Measurements from ENCODE around the gene ITGB2.
"Not testable (repeated sequence)": the region's sequence is repeated elsewhere in the genome, so short reads cannot be mapped to it uniquely, and the experiment has no call there.

The ITGB2 gene

GRCh38 chr21:44925378-44925755 lies 4.7 kb upstream of the ITGB2 start:
- DNase-seq = no peak

DNA sequence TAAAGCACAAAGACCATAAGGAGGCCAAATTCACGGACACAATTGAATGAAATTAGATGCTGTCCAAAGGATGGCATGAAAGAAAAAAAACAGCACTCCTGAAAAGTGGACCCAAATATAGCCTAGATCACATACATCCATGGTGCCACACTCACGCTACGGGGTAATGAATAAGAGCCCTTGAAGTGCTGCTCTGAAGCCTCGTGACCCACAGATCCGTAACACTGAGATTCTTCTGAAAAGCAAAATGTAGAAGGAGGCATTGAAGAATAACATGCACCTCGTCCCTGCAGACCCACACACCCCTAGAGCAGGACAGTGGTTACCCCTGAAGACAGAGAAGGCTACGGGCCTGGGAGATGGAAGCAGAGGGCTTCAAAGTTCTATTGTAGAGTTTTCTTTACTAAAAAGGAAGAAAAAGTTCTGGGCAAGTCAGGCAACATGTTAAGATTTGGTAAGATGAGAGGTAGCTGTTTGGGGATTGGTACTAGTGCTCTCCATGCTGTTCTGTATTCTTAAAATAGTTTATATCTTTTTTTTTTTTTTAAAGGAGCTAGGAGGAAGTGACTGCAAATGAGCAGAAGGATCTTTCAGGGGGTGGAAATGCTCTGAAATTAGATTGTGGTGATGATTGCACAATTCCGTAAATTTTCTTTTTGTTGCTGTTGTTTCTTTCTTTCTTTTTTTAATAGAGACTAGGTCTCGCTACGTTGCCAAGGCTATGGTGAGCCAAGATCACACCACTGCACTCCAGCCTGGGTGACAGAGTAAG lies 4.1 kb upstream of the ITGB2 start:
- no peak for DNase-seq

- no peak for DNase-seq
Observed at GRCh38 chr21:44923480-44924084, 2.9 kb upstream of the ITGB2 start.

- no peak for DNase-seq
Observed at GRCh38 chr21:44921928-44922327, 1.2 kb upstream of the ITGB2 start.

- DNase-seq = no peak
Observed at GRCh38 chr21:44919913-44920693, 596 bp downstream of the ITGB2 start.

- DNase-seq = no peak
Observed at GRCh38 chr21:44919111-44919912, 1.4 kb downstream of the ITGB2 start.

- no peak for DNase-seq
Observed at GRCh38 chr21:44918581-44919033, 2.1 kb downstream of the ITGB2 start.

GRCh38 chr21:44918107-44918470 lies 2.6 kb downstream of the ITGB2 start:
- no peak for DNase-seq

- no peak for DNase-seq
Observed at GRCh38 chr21:44917446-44918106, 3.1 kb downstream of the ITGB2 start.

DNA sequence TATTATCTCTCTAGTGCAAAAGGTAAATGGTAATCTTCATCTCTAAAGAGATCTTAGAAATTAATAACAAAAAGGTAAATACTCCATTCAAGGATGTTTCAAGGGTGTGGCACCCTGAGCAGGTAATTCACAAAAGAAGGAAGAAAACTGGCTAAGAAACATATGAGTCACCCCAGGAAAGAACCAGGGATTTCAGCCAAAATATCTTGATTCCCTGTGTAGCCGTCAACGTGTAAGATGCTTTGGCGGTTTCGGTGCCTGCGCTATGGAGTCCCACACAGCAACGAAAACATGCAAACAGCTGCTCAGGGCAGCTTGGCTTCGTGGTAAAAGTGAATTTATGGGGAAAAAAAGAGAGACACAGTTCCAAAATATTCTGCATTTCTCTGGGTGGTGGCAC lies 3.7 kb downstream of the ITGB2 start:
- DNase-seq = no peak

- DNase-seq = no peak
Observed at GRCh38 chr21:44914176-44914874, 6.4 kb downstream of the ITGB2 start.

DNA sequence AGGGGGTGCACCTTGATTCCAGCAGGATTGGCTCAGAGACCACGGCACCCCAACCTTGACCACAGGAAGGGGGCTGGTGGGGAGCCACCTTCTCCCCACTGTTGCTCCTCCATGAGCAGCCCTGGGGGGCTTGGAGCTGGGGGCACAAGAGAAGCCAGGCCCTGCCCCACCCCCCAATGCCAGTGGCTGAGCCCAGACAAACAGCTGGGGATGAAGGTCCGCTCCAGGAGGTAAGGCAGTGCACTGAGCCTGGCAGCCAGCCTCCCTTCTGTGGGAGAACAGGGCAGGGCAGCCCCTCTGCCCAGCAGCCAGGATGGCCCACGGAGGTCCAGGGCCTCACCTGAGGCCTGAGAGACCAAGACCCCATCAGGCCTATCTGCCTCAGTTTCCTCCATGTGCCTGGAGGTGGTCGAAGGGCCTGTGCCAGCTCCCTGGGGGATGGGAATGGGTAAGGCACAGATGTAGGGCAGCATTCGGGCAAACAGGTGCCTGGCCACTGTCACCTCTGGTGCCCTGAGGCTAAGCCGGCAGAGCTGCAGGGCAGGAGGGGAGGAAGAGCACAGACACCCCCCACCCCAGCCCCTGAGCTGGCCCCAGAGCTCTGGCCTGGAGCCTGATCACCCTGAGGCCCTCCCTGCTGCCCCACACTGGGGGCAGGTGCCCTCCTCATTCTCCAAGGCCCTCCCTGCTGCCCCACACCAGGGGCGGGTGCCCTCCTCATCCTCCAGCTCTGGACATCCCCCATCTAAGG lies 7.1 kb downstream of the ITGB2 start:
- DNase-seq = no peak

DNA sequence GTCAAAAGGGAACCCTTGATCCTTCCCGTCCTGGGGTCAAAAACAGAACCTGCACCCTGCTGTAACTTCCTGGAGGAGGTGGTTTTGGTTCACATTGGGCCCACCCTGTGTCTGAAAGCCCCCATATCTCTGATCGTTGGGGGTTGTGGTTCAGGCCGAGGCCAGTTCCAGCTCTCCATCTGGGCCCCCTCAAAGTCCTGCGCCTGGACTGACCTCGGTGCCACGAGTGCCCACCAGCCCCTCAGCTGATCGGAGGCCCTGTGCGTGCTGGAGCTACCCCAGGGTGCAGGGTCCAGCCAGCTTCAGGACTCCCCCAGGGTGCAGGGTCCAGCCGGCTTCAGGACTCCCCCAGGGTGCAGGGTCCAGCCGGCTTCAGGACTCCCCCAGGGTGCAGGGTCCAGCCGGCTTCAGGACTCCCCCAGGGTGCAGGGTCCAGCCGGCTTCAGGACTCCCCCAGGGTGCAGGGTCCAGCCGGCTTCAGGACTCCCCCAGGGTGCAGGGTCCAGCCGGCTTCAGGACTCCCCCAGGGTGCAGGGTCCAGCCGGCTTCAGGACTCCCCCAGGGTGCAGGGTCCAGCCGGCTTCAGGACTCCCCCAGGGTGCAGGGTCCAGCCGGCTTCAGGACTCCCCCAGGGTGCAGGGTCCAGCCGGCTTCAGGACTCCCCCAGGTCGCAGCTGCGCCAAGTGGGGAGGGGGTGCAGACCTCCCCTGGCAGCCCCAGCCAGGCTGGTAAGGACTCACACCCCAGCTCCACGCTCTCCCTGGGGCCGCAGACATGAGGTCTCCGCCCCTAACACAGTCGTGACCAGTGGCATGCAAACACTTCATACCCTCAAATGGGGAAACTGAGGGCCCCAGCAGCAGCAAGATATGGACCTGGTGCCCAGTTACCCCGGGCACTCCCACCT lies 7.9 kb downstream of the ITGB2 start:
- DNase-seq = not testable (repeated sequence)

- no peak for DNase-seq
Observed at GRCh38 chr21:44912158-44912473, 8.6 kb downstream of the ITGB2 start.

DNA sequence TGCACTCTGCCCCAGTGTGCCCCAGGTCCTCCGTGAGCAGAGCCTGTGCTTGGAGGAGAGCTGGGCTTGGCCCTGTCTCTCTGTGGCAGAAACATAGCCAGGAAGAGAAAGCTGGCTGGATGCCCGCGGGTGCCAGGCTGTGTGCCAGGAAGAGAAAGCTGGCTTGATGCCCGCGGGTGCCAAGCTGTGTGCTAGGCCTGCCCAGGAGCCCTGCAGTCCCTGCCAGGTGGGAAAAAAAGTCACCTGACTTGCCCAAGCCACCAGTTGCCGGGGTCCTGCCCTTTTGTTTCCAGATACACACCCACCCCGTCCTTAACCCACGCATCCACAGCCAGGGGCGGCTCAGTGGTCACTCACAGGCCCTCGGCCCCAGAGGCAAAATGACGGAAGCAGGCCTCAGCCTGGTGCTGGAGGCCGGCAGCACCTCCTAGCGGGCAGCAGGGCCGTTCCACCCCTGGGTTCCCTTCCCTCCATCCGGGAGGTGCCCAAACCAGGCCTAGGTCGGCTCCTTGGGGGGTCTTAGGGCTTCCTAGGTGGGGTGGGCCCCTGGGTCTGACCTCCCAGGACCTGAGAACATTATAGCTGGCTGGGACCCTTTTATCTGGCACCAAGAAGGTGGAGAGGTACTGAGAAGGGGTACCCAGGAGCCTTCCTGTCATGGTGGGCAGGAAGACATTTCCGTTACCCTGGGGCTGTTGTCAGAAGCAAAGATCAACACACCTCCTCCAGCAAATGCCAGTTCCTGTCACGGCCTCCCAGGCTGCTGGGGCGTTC lies 9.1 kb downstream of the ITGB2 start:
- no peak for DNase-seq

DNA sequence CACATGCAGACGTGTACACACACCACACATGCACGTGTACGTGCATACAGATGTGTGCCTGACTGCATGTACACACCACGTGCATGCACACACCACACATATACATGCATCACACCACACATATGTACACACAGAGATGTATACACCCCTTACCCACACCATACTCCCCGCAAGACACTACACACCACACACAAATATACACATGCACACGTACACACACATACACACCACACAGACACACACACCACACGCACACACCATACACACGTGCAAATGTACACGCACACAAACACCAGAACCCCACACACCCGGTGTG lies 9.7 kb downstream of the ITGB2 start:
- DNase-seq = no peak

DNA sequence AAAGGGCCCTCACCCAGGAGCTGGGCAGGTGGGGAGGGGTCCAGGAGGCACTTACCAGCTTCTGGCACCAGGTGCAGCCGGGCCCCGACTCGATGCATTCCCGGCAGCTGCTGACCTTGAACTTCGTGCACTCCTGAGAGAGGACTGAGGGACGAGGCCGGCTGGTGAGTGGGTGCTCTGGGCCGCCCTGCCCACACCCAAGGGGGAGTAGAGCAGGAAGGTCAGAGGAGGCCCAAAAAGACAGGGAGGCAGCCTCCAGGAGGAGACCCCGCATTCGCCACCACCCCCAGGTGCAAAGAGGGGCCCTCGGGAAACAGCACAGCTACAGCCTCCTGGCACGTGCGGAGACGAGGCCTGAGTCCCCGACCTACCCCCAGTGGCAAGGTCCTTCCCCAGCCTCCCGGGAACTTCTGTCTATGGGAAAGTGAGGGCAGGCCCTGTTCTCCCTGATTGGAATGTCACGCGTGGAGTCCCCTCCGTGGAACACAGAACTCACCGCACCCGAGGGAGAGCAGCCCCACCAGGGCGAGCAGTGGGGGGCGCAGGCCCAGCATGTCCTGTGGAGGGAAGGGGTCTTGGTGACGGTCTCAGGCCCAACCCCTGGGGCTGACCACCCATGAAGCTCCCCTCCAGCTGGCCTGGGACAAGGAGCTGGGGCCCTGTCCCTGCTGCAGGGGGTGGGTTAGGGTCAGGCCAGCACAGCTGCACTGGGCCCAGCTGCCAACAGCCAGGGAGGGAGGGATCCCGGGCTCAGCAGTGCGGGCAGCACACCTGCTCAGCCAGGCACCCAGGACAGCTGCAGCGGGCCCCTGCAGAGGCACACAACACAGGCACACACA lies 10.3 kb downstream of the ITGB2 start:
- no peak for DNase-seq

- DNase-seq = no peak
Observed at GRCh38 chr21:44909719-44910118, 11.0 kb downstream of the ITGB2 start.

GRCh38 chr21:44908908-44909307 lies 11.8 kb downstream of the ITGB2 start:
- no peak for DNase-seq

Measured in GOT3 (cell line).